Measurements from ENCODE around the gene PRRG2. TPM values are rescaled to one million over a fixed set of nuclear protein-coding genes. Genes with fewer than 3 reads are reported as not detected.

The PRRG2 gene
- total RNA-seq, 2 experiments from 2014 or later = 1.5 TPM

- ChIA-PET POLR2A (no interaction called here), CTCF (no interaction called here)
- H3K27ac Mint-ChIP-seq = no peak overlapping the region
- DNase-seq (no peak), ATAC-seq (no peak)
- no peak overlapping the region for H3K4me3 Mint-ChIP-seq
- no peaks in the 10 kb centered on the region for H3K9me3 Mint-ChIP-seq
- intact Hi-C loops (cut with micrococcal nuclease) = no loop called here
- peaks cover 32% of the 10 kb centered on the region for H3K36me3 Mint-ChIP-seq (ENCODE audit: low read depth)
- H3K4me1 Mint-ChIP-seq (ENCODE audit: low read depth) = peaks cover 25% of the 10 kb centered on the region
- no peak for TF ChIP-seq CTCF (IDR thresholded peaks at IDR 0.05)
- H3K27me3 Mint-ChIP-seq = no peaks in the 10 kb centered on the region
Observed at GRCh38 chr19:49597703-49597974, 16.5 kb downstream of the PRRG2 start.

- no peak for TF ChIP-seq CTCF (IDR thresholded peaks at IDR 0.05)
- DNase-seq = no peak
- H3K4me3 Mint-ChIP-seq = no peak overlapping the region
- peaks cover 25% of the 10 kb centered on the region for H3K36me3 Mint-ChIP-seq (ENCODE audit: low read depth)
- H3K27me3 Mint-ChIP-seq = no peaks in the 10 kb centered on the region
- ATAC-seq = no peak
- CTCF ChIA-PET = no interaction called here
- intact Hi-C loops (cut with micrococcal nuclease) = no loop called here
- peak overlapping the region; percentile 37 for H3K27ac Mint-ChIP-seq
- peaks cover 15% of the 10 kb centered on the region for H3K4me1 Mint-ChIP-seq (ENCODE audit: low read depth)
- POLR2A ChIA-PET = interaction anchor here (0.6 to 1.9 kb wide), 5 partner anchors 8 to 107 kb away, joined by 3 to 5 read pairs (median 3); no protein-coding TSS in a partner anchor
- no peaks in the 10 kb centered on the region for H3K9me3 Mint-ChIP-seq
Observed at GRCh38 chr19:49599378-49600295, 18.5 kb downstream of the PRRG2 start.

- ChIA-PET CTCF (no interaction called here), POLR2A (no interaction called here)
- peaks cover 15% of the 10 kb centered on the region for H3K4me1 Mint-ChIP-seq (ENCODE audit: low read depth)
- no peak overlapping the region for H3K27ac Mint-ChIP-seq
- TF ChIP-seq CTCF (IDR thresholded peaks at IDR 0.05) = no peak
- no peak for DNase-seq
- peaks cover 25% of the 10 kb centered on the region for H3K36me3 Mint-ChIP-seq (ENCODE audit: low read depth)
- no peaks in the 10 kb centered on the region for H3K27me3 Mint-ChIP-seq
- no peaks in the 10 kb centered on the region for H3K9me3 Mint-ChIP-seq
- H3K4me3 Mint-ChIP-seq = no peak overlapping the region
- intact Hi-C loops (cut with micrococcal nuclease) = no loop called here
- no peak for ATAC-seq
Observed at GRCh38 chr19:49601482-49602038, 20.4 kb downstream of the PRRG2 start.

- Mint-ChIP-seq H3K27me3 (no peaks in the 10 kb centered on the region), H3K4me1 (ENCODE audit: low read depth) (peaks cover 15% of the 10 kb centered on the region), H3K27ac (no peak overlapping the region), H3K9me3 (no peaks in the 10 kb centered on the region), H3K4me3 (no peak overlapping the region), H3K36me3 (ENCODE audit: low read depth) (peaks cover 23% of the 10 kb centered on the region)
- intact Hi-C loops (cut with micrococcal nuclease) = no loop called here
- ChIA-PET CTCF (no interaction called here), POLR2A (interaction anchor here (0.8 to 1.2 kb wide), 4 partner anchors 13 to 53 kb away, joined by 3 read pairs; partner anchors contain the start of gene NOSIP)
- ATAC-seq (no peak), DNase-seq (no peak)
- no peak for TF ChIP-seq CTCF (IDR thresholded peaks at IDR 0.05)
Observed at GRCh38 chr19:49602806-49603205, 21.7 kb downstream of the PRRG2 start.

- no peaks in the 10 kb centered on the region for H3K27me3 Mint-ChIP-seq
- no peak overlapping the region for H3K4me3 Mint-ChIP-seq
- POLR2A ChIA-PET = no interaction called here
- H3K27ac Mint-ChIP-seq = peak overlapping the region; percentile 30
- no peak for TF ChIP-seq CTCF (IDR thresholded peaks at IDR 0.05)
- H3K9me3 Mint-ChIP-seq = no peaks in the 10 kb centered on the region
- peaks cover 14% of the 10 kb centered on the region for H3K36me3 Mint-ChIP-seq (ENCODE audit: low read depth)
- intact Hi-C loops (cut with micrococcal nuclease) = no loop called here
- ATAC-seq (no peak), DNase-seq (no peak)
- H3K4me1 Mint-ChIP-seq (ENCODE audit: low read depth) = peaks cover 8% of the 10 kb centered on the region
- CTCF ChIA-PET = no interaction called here
Observed at GRCh38 chr19:49605605-49606004, 24.5 kb downstream of the PRRG2 start.

Measured in activated CD8-positive, alpha-beta T cell treated with anti-CD3 and anti-CD28 coated beads for 36 hours (primary cell).